Type B pancreatic cell (in vitro differentiated cells): ENCODE results near the gene TTLL12. TPM values are rescaled to one million over a fixed set of nuclear protein-coding genes. Genes with fewer than 3 reads are reported as not detected.

Experiments used
- DNase-seq: peaks from one replicate; pipeline ENCODE4 v3.0.0; 2021; ENCODE audit warnings: mixed read lengths; ENCODE audit not compliant: unreplicated experiment; ENCODE audit errors: extremely low spot score
- H3K27ac Mint-ChIP-seq: 2 replicates; pipeline ENCODE4 v1.8.0; 2021; ENCODE audit warnings: mild to moderate bottlenecking, mixed read lengths
- H3K27me3 Mint-ChIP-seq: 2 replicates; pipeline ENCODE4 v1.8.0; 2021; ENCODE audit warnings: mixed read lengths
- H3K36me3 Mint-ChIP-seq: 2 replicates; pipeline ENCODE4 v1.8.0; 2021; ENCODE audit warnings: mixed read lengths
- H3K4me1 Mint-ChIP-seq: one replicate; pipeline ENCODE4 v1.8.0; 2021; ENCODE audit warnings: mixed read lengths; ENCODE audit not compliant: unreplicated experiment
- H3K4me3 Mint-ChIP-seq: 2 replicates; pipeline ENCODE4 v1.8.0; 2021; ENCODE audit warnings: mild to moderate bottlenecking, mixed read lengths
- H3K9me3 Mint-ChIP-seq: 2 replicates; pipeline ENCODE4 v1.8.0; 2021; ENCODE audit warnings: mixed read lengths
- CTCF ChIP-seq: fragments of 200-600 bp; sonication (generic); conservative IDR thresholded peaks from 2 replicates; pipeline ENCODE4 v1.5.0; 2021; ENCODE audit warnings: antibody characterized with exemption, mild to moderate bottlenecking
- total RNA-seq: library from RNA; stranded (reverse); gene quantifications from 2 replicates; pipeline ENCODE4 v1.2.1, GENCODE V29; 2021; ENCODE audit warnings: low replicate concordance

Gene TTLL12
- total RNA-seq, 1 donor from 2014 or later = 57.3 TPM

- peaks cover 3% of the 10 kb centered on the region for H3K36me3 Mint-ChIP-seq
- H3K27me3 Mint-ChIP-seq = peaks cover 10% of the 10 kb centered on the region
- H3K27ac Mint-ChIP-seq = peak overlapping the region; percentile 31
- H3K4me3 Mint-ChIP-seq = no peak overlapping the region
- DNase-seq = no peak
- no peaks in the 10 kb centered on the region for H3K9me3 Mint-ChIP-seq
- H3K4me1 Mint-ChIP-seq = peaks cover 10% of the 10 kb centered on the region
- TF ChIP-seq CTCF = no peak
Observed at GRCh38 chr22:43220625-43221380, 33.9 kb upstream of the TTLL12 start.

- Mint-ChIP-seq H3K27me3 (peaks cover 3% of the 10 kb centered on the region), H3K27ac (no peak overlapping the region), H3K4me1 (peaks cover 2% of the 10 kb centered on the region), H3K36me3 (peaks cover 3% of the 10 kb centered on the region), H3K9me3 (no peaks in the 10 kb centered on the region), H3K4me3 (no peak overlapping the region)
- no peak for DNase-seq
- no peak for TF ChIP-seq CTCF
Observed at GRCh38 chr22:43218786-43219185, 31.9 kb upstream of the TTLL12 start.

- TF ChIP-seq CTCF = no peak
Observed at GRCh38 chr22:43217285-43218030, 30.5 kb upstream of the TTLL12 start.

GRCh38 chr22:43216738-43217137 lies 29.8 kb upstream of the TTLL12 start:
- Mint-ChIP-seq H3K27ac (no peak overlapping the region), H3K36me3 (peaks cover 3% of the 10 kb centered on the region), H3K4me1 (peaks cover 8% of the 10 kb centered on the region), H3K27me3 (no peaks in the 10 kb centered on the region), H3K4me3 (no peak overlapping the region), H3K9me3 (no peaks in the 10 kb centered on the region)
- no peak for TF ChIP-seq CTCF
- no peak for DNase-seq

More at GRCh38 chr22:43217285-43218030, 30.5 kb upstream of the TTLL12 start:
- Mint-ChIP-seq H3K36me3 (peaks cover 3% of the 10 kb centered on the region), H3K27ac (no peak overlapping the region), H3K4me1 (peaks cover 8% of the 10 kb centered on the region), H3K4me3 (no peak overlapping the region), H3K9me3 (no peaks in the 10 kb centered on the region), H3K27me3 (no peaks in the 10 kb centered on the region)
- DNase-seq = no peak

GRCh38 chr22:43213962-43214361 lies 27.0 kb upstream of the TTLL12 start:
- H3K27me3 Mint-ChIP-seq = no peaks in the 10 kb centered on the region
- TF ChIP-seq CTCF = no peak
- no peak overlapping the region for H3K27ac Mint-ChIP-seq
- no peak overlapping the region for H3K4me3 Mint-ChIP-seq
- H3K9me3 Mint-ChIP-seq = no peaks in the 10 kb centered on the region
- peaks cover 3% of the 10 kb centered on the region for H3K36me3 Mint-ChIP-seq
- no peak for DNase-seq
- H3K4me1 Mint-ChIP-seq = peaks cover 8% of the 10 kb centered on the region
